ENCODE results near the gene NRXN2. TPM values are rescaled to one million over a fixed set of nuclear protein-coding genes. Genes with fewer than 3 reads are reported as not detected.

Gene NRXN2
- total RNA-seq, 3 donors from 2014 or later = 3.9 to 42.0 (median 6.9) TPM

GRCh38 chr11:64690235-64690634, 32.8 kb downstream of the NRXN2 start:
- intact Hi-C loops (cut with DNase I, micrococcal nuclease) = no loop called here
- H3K4me3 ChIP-seq = no peak overlapping the region
- H3K4me1 ChIP-seq (ENCODE audit: low read depth) = no peaks in the 10 kb centered on the region
- DNase-seq (no peak), ATAC-seq (no peak)
- no peaks in the 10 kb centered on the region for H3K9me3 ChIP-seq
- no peaks in the 10 kb centered on the region for H3K36me3 ChIP-seq (ENCODE audit: low read depth)
- no peak for TF ChIP-seq CTCF (IDR thresholded peaks at IDR 0.05)

- H3K9me3 ChIP-seq = no peaks in the 10 kb centered on the region
- ATAC-seq = peak; percentile 94
- no peak overlapping the region for H3K4me3 ChIP-seq
- DNase-seq = peak; percentile 84 to 91 (median 87)
- no peaks in the 10 kb centered on the region for H3K4me1 ChIP-seq (ENCODE audit: low read depth)
- TF ChIP-seq CTCF (IDR thresholded peaks at IDR 0.05) = peak; percentile 67
- H3K36me3 ChIP-seq (ENCODE audit: low read depth) = no peaks in the 10 kb centered on the region
- intact Hi-C loops (cut with DNase I, micrococcal nuclease) = loop anchor here in 1 of 2 donors (5.0 kb wide), 1 partner anchor 39 kb away; no protein-coding TSS in a partner anchor
Observed at GRCh38 chr11:64688534-64688982, 34.4 kb downstream of the NRXN2 start.

GRCh38 chr11:64687643-64688533, 35.1 kb downstream of the NRXN2 start:
- intact Hi-C loops (cut with DNase I, micrococcal nuclease) = loop anchor here in 1 of 2 donors (5.0 kb wide), 1 partner anchor 39 kb away; no protein-coding TSS in a partner anchor
- Histone ChIP-seq H3K36me3 (ENCODE audit: low read depth) (no peaks in the 10 kb centered on the region), H3K4me3 (no peak overlapping the region), H3K9me3 (no peaks in the 10 kb centered on the region), H3K4me1 (ENCODE audit: low read depth) (no peaks in the 10 kb centered on the region)
- no peak for TF ChIP-seq CTCF (IDR thresholded peaks at IDR 0.05)
- no peak for ATAC-seq
- no peak for DNase-seq

- no peak for ATAC-seq
- Histone ChIP-seq H3K4me1 (ENCODE audit: low read depth) (no peaks in the 10 kb centered on the region), H3K4me3 (no peak overlapping the region), H3K36me3 (ENCODE audit: low read depth) (no peaks in the 10 kb centered on the region), H3K9me3 (no peaks in the 10 kb centered on the region)
- intact Hi-C loops (cut with DNase I, micrococcal nuclease) = loop anchor here in 1 of 2 donors (5.0 kb wide), 1 partner anchor 40 kb away; no protein-coding TSS in a partner anchor
- peak in 1 of 3 donors; percentile 14 for DNase-seq
- no peak for TF ChIP-seq CTCF (IDR thresholded peaks at IDR 0.05)
Observed at GRCh38 chr11:64687204-64687603, 35.8 kb downstream of the NRXN2 start.

GRCh38 chr11:64686466-64687170, 36.4 kb downstream of the NRXN2 start:
- Histone ChIP-seq H3K9me3 (no peaks in the 10 kb centered on the region), H3K36me3 (ENCODE audit: low read depth) (no peaks in the 10 kb centered on the region), H3K4me3 (no peak overlapping the region), H3K4me1 (ENCODE audit: low read depth) (no peaks in the 10 kb centered on the region)
- no peak for DNase-seq
- intact Hi-C loops (cut with DNase I, micrococcal nuclease) = loop anchor here in 1 of 2 donors (5.0 kb wide), 1 partner anchor 41 kb away; no protein-coding TSS in a partner anchor
- no peak for ATAC-seq
- TF ChIP-seq CTCF (IDR thresholded peaks at IDR 0.05) = no peak
